ENCODE measurements around the gene MAST2. TPM values are rescaled to one million over a fixed set of nuclear protein-coding genes. Genes with fewer than 3 reads are reported as not detected.

MAST2 gene
- total and polyA plus RNA-seq, 9 of the 15 experiments (the other 6 are each of a cell fraction or from before 2014, with no cell fraction given), result 0.73 to 32.0 (median 17.8) TPM

GRCh38 chr1:46076343-46076742, 272.9 kb downstream of the MAST2 start (continued):
- TF ChIP-seq MBD1 (CRISPR knock-in tag; IDR thresholded peaks at IDR 0.05), result no peak
- peak; percentile 76 for TF ChIP-seq MAFF (IDR thresholded peaks at IDR 0.05; ENCODE audit: low read length)
- no peak for TF ChIP-seq E2F5 (CRISPR knock-in tag; IDR thresholded peaks at IDR 0.05)
- TF ChIP-seq MAFG (tag; conservative IDR thresholded peaks at IDR 0.05), result peak; percentile 91
- no peak for TF ChIP-seq HEY1 (CRISPR knock-in tag; IDR thresholded peaks at IDR 0.05; ENCODE audit: borderline replicate concordance)

GRCh38 chr1:46077644-46078043, 274.2 kb downstream of the MAST2 start:
- Histone ChIP-seq H2AFZ (ENCODE audit: low read depth, low read length) (no peak overlapping the region), H3K27me3 (ENCODE audit: control insufficient read depth in 2 of 2, insufficient read depth in 2 of 2, low read length in 2 of 2) (no peaks in the 10 kb centered on the region), H3K9me1 (ENCODE audit: control insufficient read depth, insufficient read depth, low read length) (no peaks in the 10 kb centered on the region), H3K9me3 (replicated peaks; ENCODE audit: control insufficient read depth, insufficient read depth, low read depth, low read length) (no peaks in the 10 kb centered on the region), H3K36me3 (ENCODE audit: control insufficient read depth, insufficient read depth, low read length) (no peaks in the 10 kb centered on the region), H3K27ac (ENCODE audit: extremely low read depth, low read depth, low read length) (no peak overlapping the region), H3K79me2 (ENCODE audit: control insufficient read depth, insufficient read depth, low read length) (no peaks in the 10 kb centered on the region), H4K20me1 (replicated peaks; ENCODE audit: control insufficient read depth, insufficient read depth, low read length) (no peaks in the 10 kb centered on the region), H3K4me3 (no peak overlapping the region), H3K9ac (ENCODE audit: insufficient read depth in 1 of 2, low read depth in 2 of 2, low read length in 2 of 2) (no peak overlapping the region), H3K4me1 (replicated peaks in 1 of 2; ENCODE audit: control insufficient read depth in 2 of 2, insufficient read depth in 2 of 2, low read length in 2 of 2) (no peaks in the 10 kb centered on the region), H3K4me2 (ENCODE audit: insufficient read depth, low read length) (no peak overlapping the region)
- ATAC-seq (no peak), DNase-seq (ENCODE audit: extremely low read depth in 1 of 4, low spot score in 3 of 4) (no peak), FAIRE-seq (no peak)
- ChIA-PET POLR2A (interaction anchor here (0.7 to 1.0 kb wide), 2 partner anchors 10 to 14 kb away, joined by 3 to 4 read pairs; no protein-coding TSS in a partner anchor), CTCF (ENCODE audit: low intra/inter-chr PET ratio) (no interaction called here)
- BruUV-seq (replicated peaks), result no TSS peak
- TF ChIP-seq FUS (optimal IDR thresholded peaks at IDR 0.05; ENCODE audit: low read depth, low read length), result no peak
- peak; percentile 82 for TF ChIP-seq IRF9 (tag; IDR thresholded peaks at IDR 0.05)
- TF ChIP-seq ZNF232 (CRISPR knock-in tag; IDR thresholded peaks at IDR 0.05), result no peak
- peak; percentile 34; the same call in 1 of the 2 replicates for TF ChIP-seq CEBPG (CRISPR knock-in tag; IDR thresholded peaks at IDR 0.05)
- TF ChIP-seq CEBPG (tag; conservative IDR thresholded peaks at IDR 0.05 in 1 of 2, IDR thresholded peaks at IDR 0.05 in 1 of 2), result peak; percentile 85 to 97
- no peak for TF ChIP-seq RNF219 (CRISPR knock-in tag; IDR thresholded peaks at IDR 0.05)
- no peak for TF ChIP-seq POLR3G (IDR thresholded peaks at IDR 0.05; ENCODE audit: extremely low read depth, insufficient read length, insufficient replicate concordance)
- peak; percentile 98 for TF ChIP-seq CEBPB (tag; IDR thresholded peaks at IDR 0.05)
- intact Hi-C loops (cut with micrococcal nuclease) (no loop called here), in situ Hi-C loops (cut with MboI) (no loop called here)
- 86% methylated on average over 4 of the region's 4 CpGs for WGBS (ENCODE audit: insufficient coverage, low coverage, missing lambda C conversion rate)
